ENCODE data around the gene PLXNB1.

GRCh38 chr3:48413611-48414010, 16.3 kb downstream of the PLXNB1 start:
- TF ChIP-seq POLR2AphosphoS5 (IDR thresholded peaks at IDR 0.05; ENCODE audit: low read depth, low read length): no peak
- TF ChIP-seq, protein P1, sequence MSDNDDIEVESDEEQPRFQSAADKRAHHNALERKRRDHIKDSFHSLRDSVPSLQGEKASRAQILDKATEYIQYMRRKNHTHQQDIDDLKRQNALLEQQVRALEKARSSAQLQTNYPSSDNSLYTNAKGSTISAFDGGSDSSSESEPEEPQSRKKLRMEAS (IDR thresholded peaks at IDR 0.05): no peak
- TF ChIP-seq, protein P2, sequence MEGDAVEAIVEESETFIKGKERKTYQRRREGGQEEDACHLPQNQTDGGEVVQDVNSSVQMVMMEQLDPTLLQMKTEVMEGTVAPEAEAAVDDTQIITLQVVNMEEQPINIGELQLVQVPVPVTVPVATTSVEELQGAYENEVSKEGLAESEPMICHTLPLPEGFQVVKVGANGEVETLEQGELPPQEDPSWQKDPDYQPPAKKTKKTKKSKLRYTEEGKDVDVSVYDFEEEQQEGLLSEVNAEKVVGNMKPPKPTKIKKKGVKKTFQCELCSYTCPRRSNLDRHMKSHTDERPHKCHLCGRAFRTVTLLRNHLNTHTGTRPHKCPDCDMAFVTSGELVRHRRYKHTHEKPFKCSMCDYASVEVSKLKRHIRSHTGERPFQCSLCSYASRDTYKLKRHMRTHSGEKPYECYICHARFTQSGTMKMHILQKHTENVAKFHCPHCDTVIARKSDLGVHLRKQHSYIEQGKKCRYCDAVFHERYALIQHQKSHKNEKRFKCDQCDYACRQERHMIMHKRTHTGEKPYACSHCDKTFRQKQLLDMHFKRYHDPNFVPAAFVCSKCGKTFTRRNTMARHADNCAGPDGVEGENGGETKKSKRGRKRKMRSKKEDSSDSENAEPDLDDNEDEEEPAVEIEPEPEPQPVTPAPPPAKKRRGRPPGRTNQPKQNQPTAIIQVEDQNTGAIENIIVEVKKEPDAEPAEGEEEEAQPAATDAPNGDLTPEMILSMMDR (IDR thresholded peaks at IDR 0.05 in 2 of 3, conservative IDR thresholded peaks at IDR 0.05 in 1 of 3; ENCODE audit: borderline replicate concordance in 1 of 3, insufficient read depth in 1 of 3, low read depth in 2 of 3, low read length in 2 of 3): no peak
- TF ChIP-seq ZNF274 (IDR thresholded peaks at IDR 0.05; ENCODE audit: low read depth, low read length): no peak
- TF ChIP-seq POLR2A (IDR thresholded peaks at IDR 0.05; ENCODE audit: borderline replicate concordance, extremely low read depth, insufficient read depth, insufficient read length): no peak
- no peak for TF ChIP-seq YY1 (IDR thresholded peaks at IDR 0.05; ENCODE audit: extremely low read depth, insufficient replicate concordance, low read depth, low read length)
